Skeletal muscle tissue (tissue), 4 donors: ENCODE data around the gene NKAIN4. TPM values are rescaled to one million over a fixed set of nuclear protein-coding genes. Genes with fewer than 3 reads are reported as not detected.

Experiments
- H3K27ac ChIP-seq: one replicate; pipeline ENCODE4 v1.7.0; 2013; ENCODE audit warnings: mild to moderate bottlenecking, low read depth, low read length, inconsistent platforms
- H3K27me3 ChIP-seq, 3 donors: one replicate each; pipeline ENCODE4 v1.7.0; 2013; ENCODE audit warnings: low read length in 3 of 3; ENCODE audit not compliant: control insufficient read depth in 3 of 3, insufficient read depth in 3 of 3
- H3K36me3 ChIP-seq, 3 donors: one replicate each; pipeline ENCODE4 v1.7.0; 2013; ENCODE audit warnings: low read length in 3 of 3; ENCODE audit not compliant: control insufficient read depth in 3 of 3, insufficient read depth in 3 of 3
- H3K4me1 ChIP-seq, 3 donors: one replicate each; pipeline ENCODE4 v1.7.0; 2013; ENCODE audit warnings: low read length in 3 of 3, mild to moderate bottlenecking in 3 of 3; ENCODE audit not compliant: control insufficient read depth in 3 of 3, insufficient read depth in 3 of 3
- H3K4me3 ChIP-seq, 3 donors: one replicate each; pipeline ENCODE4 v1.7.0; 2013; ENCODE audit warnings: low read length in 3 of 3
- H3K9ac ChIP-seq, 3 donors: one replicate each; pipeline ENCODE4 v1.7.0; 2013; ENCODE audit warnings: low read length in 3 of 3, mild to moderate bottlenecking in 3 of 3, moderate library complexity in 2 of 3, low read depth in 1 of 3
- H3K9me3 ChIP-seq, 3 donors: one replicate each; pipeline ENCODE4 v1.7.0; 2013; ENCODE audit warnings: low read length in 3 of 3; ENCODE audit not compliant: control insufficient read depth in 3 of 3
- total RNA-seq: library from RNA; depleted of rRNA; stranded (reverse); fragments of >200 nt; gene quantifications from one replicate; pipeline ENCODE4 v1.2.3, GENCODE V29; 2014
- donor health status: Osteomylitis.

NKAIN4 gene
- total RNA-seq, 1 donor from 2014 or later = 13.6 TPM

- no peak overlapping the region for H3K4me3 ChIP-seq
- no peaks in the 10 kb centered on the region for H3K9me3 ChIP-seq
- no peak overlapping the region for H3K9ac ChIP-seq
- peaks cover 59 to 75% (median 65%) of the 10 kb centered on the region in 3 donors for H3K27me3 ChIP-seq
- no peaks in the 10 kb centered on the region for H3K36me3 ChIP-seq
- no peak overlapping the region for H3K27ac ChIP-seq
- H3K4me1 ChIP-seq = no peaks in the 10 kb centered on the region
Observed at GRCh38 chr20:63232235-63233060, 21.8 kb downstream of the NKAIN4 start.

GRCh38 chr20:63230800-63231268 is 23.4 kb downstream of the NKAIN4 start:
- Histone ChIP-seq H3K4me3 (no peak overlapping the region), H3K27me3 (peaks cover 46 to 61% (median 61%) of the 10 kb centered on the region in 3 donors), H3K27ac (no peak overlapping the region), H3K4me1 (no peaks in the 10 kb centered on the region), H3K36me3 (no peaks in the 10 kb centered on the region), H3K9ac (no peak overlapping the region), H3K9me3 (no peaks in the 10 kb centered on the region)

- no peak overlapping the region for H3K4me3 ChIP-seq
- no peaks in the 10 kb centered on the region for H3K9me3 ChIP-seq
- H3K27ac ChIP-seq = no peak overlapping the region
- peaks cover 0 to 3% (median 0%) of the 10 kb centered on the region in 3 donors for H3K4me1 ChIP-seq
- H3K9ac ChIP-seq = no peak overlapping the region
- H3K27me3 ChIP-seq = peaks cover 32 to 49% (median 42%) of the 10 kb centered on the region in 3 donors
- no peaks in the 10 kb centered on the region for H3K36me3 ChIP-seq
Observed at GRCh38 chr20:63228806-63229205, 25.5 kb downstream of the NKAIN4 start.

GRCh38 chr20:63227260-63227659 is 27.0 kb downstream of the NKAIN4 start:
- Histone ChIP-seq H3K4me3 (no peak overlapping the region), H3K9me3 (no peaks in the 10 kb centered on the region), H3K27ac (no peak overlapping the region), H3K36me3 (no peaks in the 10 kb centered on the region), H3K9ac (no peak overlapping the region), H3K27me3 (peaks cover 23 to 47% (median 32%) of the 10 kb centered on the region in 3 donors), H3K4me1 (peaks cover 0 to 3% (median 0%) of the 10 kb centered on the region in 3 donors)

- Histone ChIP-seq H3K36me3 (no peaks in the 10 kb centered on the region), H3K4me3 (no peak overlapping the region), H3K27ac (no peak overlapping the region), H3K9ac (no peak overlapping the region), H3K27me3 (peaks cover 24 to 47% (median 28%) of the 10 kb centered on the region in 3 donors), H3K9me3 (no peaks in the 10 kb centered on the region), H3K4me1 (peaks cover 0 to 3% (median 0%) of the 10 kb centered on the region in 3 donors)
Observed at GRCh38 chr20:63226042-63226943, 28.0 kb downstream of the NKAIN4 start.

- Histone ChIP-seq H3K9ac (no peak overlapping the region), H3K27me3 (peaks cover 22 to 48% (median 30%) of the 10 kb centered on the region in 3 donors)
Observed at GRCh38 chr20:63225082-63225454, 29.2 kb downstream of the NKAIN4 start.

GRCh38 chr20:63224412-63225081 is 29.7 kb downstream of the NKAIN4 start:
- Histone ChIP-seq H3K27me3 (peaks cover 25 to 49% (median 30%) of the 10 kb centered on the region in 3 donors), H3K9me3 (no peaks in the 10 kb centered on the region), H3K4me3 (no peak overlapping the region), H3K27ac (no peak overlapping the region), H3K9ac (no peak overlapping the region), H3K36me3 (no peaks in the 10 kb centered on the region), H3K4me1 (peaks cover 0 to 3% (median 0%) of the 10 kb centered on the region in 3 donors)

More at GRCh38 chr20:63225082-63225454, 29.2 kb downstream of the NKAIN4 start:
- Histone ChIP-seq H3K36me3 (no peaks in the 10 kb centered on the region), H3K4me3 (no peak overlapping the region), H3K27ac (no peak overlapping the region), H3K9me3 (no peaks in the 10 kb centered on the region), H3K4me1 (peaks cover 0 to 3% (median 0%) of the 10 kb centered on the region in 3 donors)

GRCh38 chr20:63223826-63224207 is 30.4 kb downstream of the NKAIN4 start:
- Histone ChIP-seq H3K9ac (no peak overlapping the region), H3K27me3 (peaks cover 18 to 42% (median 26%) of the 10 kb centered on the region in 3 donors), H3K4me1 (peaks cover 0 to 3% (median 0%) of the 10 kb centered on the region in 3 donors), H3K4me3 (no peak overlapping the region), H3K9me3 (no peaks in the 10 kb centered on the region), H3K36me3 (no peaks in the 10 kb centered on the region), H3K27ac (no peak overlapping the region)

GRCh38 chr20:63223121-63223825 is 31.0 kb downstream of the NKAIN4 start:
- Histone ChIP-seq H3K4me1 (peaks cover 0 to 3% (median 0%) of the 10 kb centered on the region in 3 donors), H3K27me3 (peaks cover 14 to 37% (median 21%) of the 10 kb centered on the region in 3 donors), H3K9me3 (no peaks in the 10 kb centered on the region), H3K4me3 (no peak overlapping the region), H3K36me3 (no peaks in the 10 kb centered on the region), H3K27ac (no peak overlapping the region), H3K9ac (no peak overlapping the region)
